NCI-H2196 (cell line): ENCODE measurements around the gene TMEM209.
"Not testable (repeated sequence)": the region's sequence is repeated elsewhere in the genome, so short reads cannot be mapped to it uniquely, and the experiment has no call there.

ENCODE experiments used
- DNase-seq: peaks from one replicate; lab custom pipeline; 2025; ENCODE audit not compliant: unreplicated experiment; lab: John Stamatoyannopoulos, UW

The TMEM209 gene

GRCh38 chr7:130218806-130219620 lies 13.8 kb upstream of the TMEM209 start:
- no peak for DNase-seq

GRCh38 chr7:130216750-130217149 lies 11.5 kb upstream of the TMEM209 start:
- no peak for DNase-seq

- no peak for DNase-seq
These were observed 10.8 kb upstream of the TMEM209 start for GRCh38 chr7:130216025-130216424.

- DNase-seq: no peak
These were observed 8.6 kb upstream of the TMEM209 start for GRCh38 chr7:130213828-130214227.

- DNase-seq: no peak
These were observed 5.2 kb upstream of the TMEM209 start for GRCh38 chr7:130210181-130210935.

- DNase-seq: no peak
These were observed 3.3 kb upstream of the TMEM209 start for GRCh38 chr7:130208516-130208915.

GRCh38 chr7:130207642-130208041 lies 2.4 kb upstream of the TMEM209 start, which contains the start of gene SSMEM1:
Gene SSMEM1, plus strand, starts transcription at chr7:130207860. Its CDS starts 51 bp downstream, at chr7:130207911.
- no peak for DNase-seq

- DNase-seq: no peak
These were observed 1.8 kb upstream of the TMEM209 start for GRCh38 chr7:130207033-130207432.

GRCh38 chr7:130201796-130202195 lies 3.4 kb downstream of the TMEM209 start:
- no peak for DNase-seq

- no peak for DNase-seq
These were observed 8.1 kb downstream of the TMEM209 start for GRCh38 chr7:130197094-130197493.

GRCh38 chr7:130196476-130196875 lies 8.7 kb downstream of the TMEM209 start:
- DNase-seq: no peak

- DNase-seq: no peak
These were observed 9.8 kb downstream of the TMEM209 start for GRCh38 chr7:130195396-130195795.

- no peak for DNase-seq
These were observed 13.4 kb downstream of the TMEM209 start for GRCh38 chr7:130191791-130192190.

GRCh38 chr7:130189343-130189742 lies 15.9 kb downstream of the TMEM209 start:
- no peak for DNase-seq

GRCh38 chr7:130187360-130187759 lies 17.8 kb downstream of the TMEM209 start:
- DNase-seq: no peak

GRCh38 chr7:130184349-130184748 lies 20.9 kb downstream of the TMEM209 start:
- DNase-seq: not testable (repeated sequence)

GRCh38 chr7:130182990-130183389 lies 22.2 kb downstream of the TMEM209 start:
- no peak for DNase-seq

- no peak for DNase-seq
These were observed 24.0 kb downstream of the TMEM209 start for GRCh38 chr7:130181263-130181605.

- no peak for DNase-seq
These were observed 24.5 kb downstream of the TMEM209 start for GRCh38 chr7:130180571-130181262.

GRCh38 chr7:130179631-130180030 lies 25.6 kb downstream of the TMEM209 start:
- DNase-seq: no peak

- DNase-seq: no peak
These were observed 27.0 kb downstream of the TMEM209 start for GRCh38 chr7:130178251-130178650.
